Parathyroid adenoma (tissue), 2 donors: ENCODE data around the gene NLRC4.

Source experiments
- H2AFZ ChIP-seq: fragments of 300-600 bp; sonication (generic); one replicate; pipeline ENCODE4 v1.7.0; 2017; ENCODE audit warnings: antibody characterized with exemption, mild to moderate bottlenecking
- H3K27ac ChIP-seq: fragments of 300-600 bp; sonication (generic); one replicate; pipeline ENCODE4 v1.7.0; 2017
- H3K27me3 ChIP-seq: fragments of 300-600 bp; sonication (generic); one replicate; pipeline ENCODE4 v1.7.0; 2017; ENCODE audit warnings: low read length; ENCODE audit not compliant: control insufficient read depth, insufficient read depth
- H3K36me3 ChIP-seq: fragments of 300-600 bp; sonication (generic); one replicate; pipeline ENCODE4 v1.7.0; 2017; ENCODE audit warnings: low read length; ENCODE audit not compliant: control insufficient read depth, insufficient read depth
- H3K4me1 ChIP-seq: fragments of 300-600 bp; sonication (generic); one replicate; pipeline ENCODE4 v1.7.0; 2017; ENCODE audit warnings: control low read depth
- H3K4me2 ChIP-seq: fragments of 300-600 bp; sonication (generic); one replicate; pipeline ENCODE4 v1.7.0; 2017; ENCODE audit warnings: low read length
- H3K4me3 ChIP-seq: fragments of 300-600 bp; sonication (generic); one replicate; pipeline ENCODE4 v1.7.0; 2017; ENCODE audit warnings: low read depth, low read length
- H3K79me2 ChIP-seq: fragments of 300-600 bp; sonication (generic); one replicate; pipeline ENCODE4 v1.7.0; 2017; ENCODE audit warnings: control low read depth
- H3K9ac ChIP-seq: fragments of 300-600 bp; sonication (generic); one replicate; pipeline ENCODE4 v1.7.0; 2017; ENCODE audit warnings: mild to moderate bottlenecking
- H3K9me3 ChIP-seq: fragments of 300-600 bp; sonication (generic); one replicate; pipeline ENCODE4 v1.7.0; 2017; ENCODE audit warnings: low read length; ENCODE audit not compliant: control insufficient read depth
- CTCF ChIP-seq: fragments of 300-600 bp; sonication (generic); IDR thresholded peaks from one replicate; pipeline ENCODE4 v1.7.0; 2017; ENCODE audit warnings: antibody characterized with exemption, mild to moderate bottlenecking
- donor health status: primary hyperparathyroidism.

NLRC4 gene

DNA sequence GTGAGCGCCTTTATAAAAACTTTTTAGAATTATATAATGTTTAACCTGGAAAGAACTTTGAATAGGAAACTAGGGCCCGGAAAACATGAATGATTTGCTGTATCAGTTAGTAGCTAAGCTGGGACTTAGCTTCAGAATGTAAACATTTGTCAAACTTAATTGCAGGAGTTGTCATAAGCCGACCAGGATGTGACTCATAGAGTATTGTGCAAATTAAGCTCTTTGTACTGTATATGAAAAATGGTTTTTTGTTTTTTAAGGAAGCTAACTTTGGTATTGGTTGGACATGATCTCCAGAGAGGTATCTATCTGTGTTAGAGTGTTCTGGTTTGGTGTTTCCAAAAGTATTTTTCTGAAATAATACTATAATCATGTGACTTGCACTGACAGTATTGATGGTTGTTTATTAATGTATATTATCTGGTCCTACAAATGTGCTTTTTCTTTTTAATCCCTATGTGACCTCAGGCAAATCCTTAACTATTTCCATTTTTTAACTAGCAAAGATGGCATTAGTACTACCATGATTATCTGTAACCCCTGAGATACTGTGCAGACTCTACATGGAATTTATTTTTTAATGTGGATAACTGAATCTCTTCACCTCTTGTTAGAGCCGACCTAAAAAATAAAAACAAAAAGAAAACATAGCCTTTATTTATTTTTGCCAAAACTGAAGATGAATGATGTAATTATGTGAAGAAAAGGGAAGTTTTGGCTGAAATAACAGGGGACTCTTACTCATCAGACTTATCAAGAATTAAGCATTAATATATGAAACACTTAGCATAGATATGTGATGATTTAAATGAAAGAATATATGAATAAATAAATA lies 24.7 kb upstream of the NLRC4 start:
- no peak overlapping the region for H3K9ac ChIP-seq
- H3K27me3 ChIP-seq: no peaks in the 10 kb centered on the region
- H3K4me1 ChIP-seq: no peaks in the 10 kb centered on the region
- H3K4me3 ChIP-seq: no peak overlapping the region
- no peak for TF ChIP-seq CTCF
- no peaks in the 10 kb centered on the region for H3K9me3 ChIP-seq
- H2AFZ ChIP-seq: no peak overlapping the region
- no peak overlapping the region for H3K4me2 ChIP-seq
- H3K36me3 ChIP-seq: no peaks in the 10 kb centered on the region
- peaks cover 22% of the 10 kb centered on the region for H3K79me2 ChIP-seq
- no peak overlapping the region for H3K27ac ChIP-seq

GRCh38 chr2:32284321-32284720 lies 19.6 kb upstream of the NLRC4 start:
- Histone ChIP-seq H3K27ac (no peak overlapping the region), H2AFZ (no peak overlapping the region), H3K4me3 (no peak overlapping the region), H3K9me3 (no peaks in the 10 kb centered on the region), H3K27me3 (no peaks in the 10 kb centered on the region), H3K4me2 (no peak overlapping the region), H3K36me3 (no peaks in the 10 kb centered on the region), H3K9ac (no peak overlapping the region), H3K4me1 (no peaks in the 10 kb centered on the region), H3K79me2 (peaks cover 55% of the 10 kb centered on the region)
- no peak for TF ChIP-seq CTCF

DNA sequence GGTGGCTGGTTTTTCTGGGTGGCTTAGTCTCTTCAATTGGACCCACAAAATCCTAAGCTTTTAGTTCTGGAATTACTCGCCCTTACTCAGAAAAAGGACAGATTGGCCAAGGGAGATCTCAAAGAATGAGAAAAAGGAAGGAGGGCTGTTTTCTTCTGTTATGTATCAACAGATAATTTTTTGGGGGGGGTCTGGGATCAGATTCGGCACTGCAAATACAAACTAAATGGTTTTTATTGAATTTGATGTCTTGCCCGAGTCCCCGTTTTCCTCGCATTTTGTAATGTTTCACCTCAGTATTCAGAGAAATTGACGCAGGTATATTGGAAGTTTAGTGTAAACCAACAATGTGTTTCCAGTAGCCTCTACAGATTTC lies 13.8 kb upstream of the NLRC4 start:
- peak overlapping the region; percentile 91 for H2AFZ ChIP-seq
- H3K4me3 ChIP-seq: peak overlapping the region; percentile 98
- no peak for TF ChIP-seq CTCF
- peaks cover 47% of the 10 kb centered on the region for H3K79me2 ChIP-seq
- peak overlapping the region; percentile 64 for H3K4me2 ChIP-seq
- H3K4me1 ChIP-seq: no peaks in the 10 kb centered on the region
- H3K9ac ChIP-seq: peak overlapping the region; percentile 62
- no peaks in the 10 kb centered on the region for H3K27me3 ChIP-seq
- peak overlapping the region; percentile 58 for H3K27ac ChIP-seq
- no peaks in the 10 kb centered on the region for H3K36me3 ChIP-seq
- no peaks in the 10 kb centered on the region for H3K9me3 ChIP-seq

DNA sequence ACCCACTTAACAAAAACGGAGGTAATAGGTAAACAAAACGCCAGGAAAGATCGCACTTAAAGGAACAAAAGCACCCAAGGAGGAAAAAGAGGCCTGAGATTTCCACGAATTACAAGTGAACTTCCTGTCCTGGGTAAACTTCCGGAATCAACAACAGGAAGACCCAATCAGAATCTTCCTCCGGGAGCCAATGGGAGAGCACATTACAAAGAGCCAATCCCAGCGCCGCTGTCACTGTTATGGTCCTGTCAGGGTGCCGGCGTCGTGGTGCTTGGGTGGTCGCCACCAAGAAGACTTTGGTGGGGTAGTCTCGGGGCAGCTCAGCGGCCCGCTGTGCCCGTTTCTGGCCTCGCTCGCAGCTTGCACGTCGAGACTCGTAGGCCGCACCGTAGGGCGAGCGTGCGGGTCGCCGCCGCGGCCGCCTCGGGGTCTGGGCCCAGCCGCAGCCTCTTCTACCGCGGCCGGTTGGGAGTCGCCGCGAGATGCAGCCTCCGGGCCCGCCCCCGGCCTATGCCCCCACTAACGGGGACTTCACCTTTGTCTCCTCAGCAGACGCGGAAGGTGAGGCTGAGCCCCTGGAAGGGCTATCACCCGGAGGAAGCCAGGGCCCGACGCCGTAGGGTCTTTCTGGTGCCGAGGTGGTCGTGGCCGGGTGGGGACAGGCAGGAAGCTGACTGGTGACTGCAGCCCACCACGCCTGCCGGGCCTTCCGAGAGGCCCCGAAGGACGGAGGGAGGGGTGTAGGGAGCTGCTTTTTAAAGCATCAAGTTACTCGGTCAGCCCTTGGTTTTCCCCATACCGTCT lies 13.2 kb upstream of the NLRC4 start, which contains the start of gene YIPF4:
YIPF4 (plus strand) TSS at position 231 of the 804 bp plus-strand sequence; CDS start at position 483, 252 bp downstream.
- Histone ChIP-seq H3K4me2 (peak within 1 kb of the TSS; percentile 64), H3K36me3 (no peaks in the 10 kb centered on the region), H3K27me3 (no peaks in the 10 kb centered on the region), H2AFZ (peak within 1 kb of the TSS; percentile 91), H3K9ac (peak within 1 kb of the TSS; percentile 62), H3K79me2 (peaks cover 44% of the 10 kb centered on the region), H3K9me3 (no peaks in the 10 kb centered on the region), H3K27ac (peak within 1 kb of the TSS; percentile 58), H3K4me1 (no peaks in the 10 kb centered on the region), H3K4me3 (peak within 1 kb of the TSS; percentile 98)
- no peak for TF ChIP-seq CTCF
